Measurements from ENCODE around the gene BTNL8.

BTNL8 gene

DNA sequence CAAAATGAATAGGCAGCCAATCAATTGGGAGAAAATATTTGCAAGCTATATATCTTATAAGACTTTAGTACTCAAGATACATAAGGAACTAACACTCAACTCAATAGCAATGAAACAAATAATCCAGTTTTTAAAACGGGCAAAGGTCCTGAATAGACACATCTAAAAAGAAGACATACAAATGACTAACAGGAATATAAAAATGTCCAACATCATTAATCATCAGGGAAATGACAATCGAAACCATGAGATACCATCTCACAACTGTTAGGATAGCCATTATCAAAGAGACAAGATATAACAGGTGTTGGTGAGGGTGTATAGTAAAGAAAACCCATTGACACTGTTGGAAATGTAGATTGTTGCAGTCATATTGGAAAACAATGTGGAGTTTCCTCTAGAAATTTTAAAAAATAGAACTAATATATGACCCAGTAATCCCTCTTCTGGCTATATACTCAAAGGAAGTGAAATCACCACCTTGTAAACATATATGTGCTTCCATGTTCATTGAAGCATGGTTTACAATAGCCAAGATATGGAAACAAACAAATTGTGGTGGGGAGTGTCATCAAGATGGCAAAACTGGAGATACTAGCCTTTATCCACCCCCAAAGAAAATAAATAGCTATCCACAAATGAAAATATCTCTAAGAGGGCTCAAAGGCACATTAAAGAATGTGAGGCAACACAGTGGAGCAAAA is 75.8 kb downstream of the BTNL8 start:
- Histone ChIP-seq H4K91ac (ENCODE audit: low read depth, low read length, poor library complexity) (no peak overlapping the region), H3K79me1 (ENCODE audit: low read depth, low read length) (no peaks in the 10 kb centered on the region), H2BK120ac (ENCODE audit: low read depth, low read length) (no peak overlapping the region), H3K23ac (ENCODE audit: low read depth, low read length, poor library complexity) (no peak overlapping the region), H2BK12ac (ENCODE audit: low read length) (no peak overlapping the region), H3K4ac (ENCODE audit: low read length) (no peak overlapping the region), H4K8ac (ENCODE audit: low read depth, low read length) (no peak overlapping the region), H2BK5ac (ENCODE audit: low read length) (no peak overlapping the region), H2AK5ac (ENCODE audit: low read depth, low read length) (no peak overlapping the region), H3K9ac (ENCODE audit: low read depth, low read length, poor library complexity) (no peak overlapping the region), H3K4me3 (ENCODE audit: low read length in 2 of 2) (no peak overlapping the region), H2BK15ac (ENCODE audit: low read length) (no peak overlapping the region), H3K9me3 (replicated peaks in 1 of 2; ENCODE audit: control insufficient read depth in 2 of 2, insufficient read depth in 1 of 2, low read depth in 1 of 2, low read length in 2 of 2) (peaks cover 0 to 5% of the 10 kb centered on the region in 2 donors), H3K36me3 (replicated peaks in 1 of 2; ENCODE audit: control insufficient read depth in 2 of 2, insufficient read depth in 2 of 2, low read length in 2 of 2) (no peaks in the 10 kb centered on the region), H3K14ac (ENCODE audit: low read length) (no peak overlapping the region), H2AFZ (ENCODE audit: low read length) (no peak overlapping the region), H3K27me3 (ENCODE audit: control insufficient read depth in 3 of 3, insufficient read depth in 3 of 3, low read depth in 1 of 3, low read length in 3 of 3) (no peaks in the 10 kb centered on the region), H3K4me1 (ENCODE audit: control insufficient read depth in 2 of 2, insufficient read depth in 1 of 2, low read depth in 1 of 2, low read length in 2 of 2) (no peaks in the 10 kb centered on the region), H3K18ac (ENCODE audit: low read length) (no peak overlapping the region), H3K27ac (replicated peaks; ENCODE audit: low read length) (no peak overlapping the region), H3K4me2 (ENCODE audit: insufficient read depth, low read length, poor library complexity, severe bottlenecking) (no peak overlapping the region)
- WGBS, 2 donors (ENCODE audit: extremely low coverage in 2 of 2, insufficient read length in 2 of 2, insufficient replicate concordance in 1 of 2) = no CpG with 5 or more reads among the region's 2 CpGs
- DNase-seq (ENCODE audit: low spot score) = no peak

DNA sequence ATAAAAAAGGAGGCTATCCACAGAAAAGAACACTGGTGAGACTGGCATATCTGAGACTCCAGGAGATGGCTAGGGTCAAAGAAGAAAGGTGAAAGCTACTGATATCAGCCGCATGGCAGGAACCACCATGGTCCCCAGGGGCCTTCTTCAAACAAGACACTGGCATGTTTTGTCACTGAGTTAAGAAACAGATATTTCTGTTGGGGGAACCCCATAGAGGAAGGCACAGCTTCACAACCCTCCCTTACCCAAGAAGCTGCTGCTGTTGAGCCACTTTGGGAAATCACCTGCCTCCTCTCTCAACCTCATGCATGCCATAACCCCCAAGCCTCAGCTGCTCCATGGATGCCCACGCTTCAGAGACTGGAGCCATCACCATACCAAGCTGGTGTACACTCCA is 76.4 kb downstream of the BTNL8 start:
- Histone ChIP-seq H3K4me2 (ENCODE audit: insufficient read depth, low read length, poor library complexity, severe bottlenecking) (no peak overlapping the region), H2BK15ac (ENCODE audit: low read length) (no peak overlapping the region), H2AK5ac (ENCODE audit: low read depth, low read length) (no peak overlapping the region), H2BK12ac (ENCODE audit: low read length) (no peak overlapping the region), H3K14ac (ENCODE audit: low read length) (no peak overlapping the region), H3K4ac (ENCODE audit: low read length) (no peak overlapping the region), H3K18ac (ENCODE audit: low read length) (no peak overlapping the region), H4K8ac (ENCODE audit: low read depth, low read length) (no peak overlapping the region), H3K27me3 (ENCODE audit: control insufficient read depth in 3 of 3, insufficient read depth in 3 of 3, low read depth in 1 of 3, low read length in 3 of 3) (no peaks in the 10 kb centered on the region), H2BK120ac (ENCODE audit: low read depth, low read length) (no peak overlapping the region), H3K79me1 (ENCODE audit: low read depth, low read length) (no peaks in the 10 kb centered on the region), H3K4me3 (ENCODE audit: low read length in 2 of 2) (peak overlapping the region in 1 of 2 donors; percentile 53), H2AFZ (ENCODE audit: low read length) (no peak overlapping the region), H3K9me3 (replicated peaks in 1 of 2; ENCODE audit: control insufficient read depth in 2 of 2, insufficient read depth in 1 of 2, low read depth in 1 of 2, low read length in 2 of 2) (peaks cover 0 to 5% of the 10 kb centered on the region in 2 donors), H4K91ac (ENCODE audit: low read depth, low read length, poor library complexity) (no peak overlapping the region), H3K23ac (ENCODE audit: low read depth, low read length, poor library complexity) (no peak overlapping the region), H3K4me1 (ENCODE audit: control insufficient read depth in 2 of 2, insufficient read depth in 1 of 2, low read depth in 1 of 2, low read length in 2 of 2) (no peaks in the 10 kb centered on the region), H2BK5ac (ENCODE audit: low read length) (no peak overlapping the region), H3K9ac (ENCODE audit: low read depth, low read length, poor library complexity) (no peak overlapping the region), H3K27ac (replicated peaks; ENCODE audit: low read length) (no peak overlapping the region), H3K36me3 (replicated peaks in 1 of 2; ENCODE audit: control insufficient read depth in 2 of 2, insufficient read depth in 2 of 2, low read length in 2 of 2) (no peaks in the 10 kb centered on the region)
- no CpG with 5 or more reads among the region's 2 CpGs for WGBS, 2 donors (ENCODE audit: extremely low coverage in 2 of 2, insufficient read length in 2 of 2, insufficient replicate concordance in 1 of 2)
- no peak for DNase-seq (ENCODE audit: low spot score)

DNA sequence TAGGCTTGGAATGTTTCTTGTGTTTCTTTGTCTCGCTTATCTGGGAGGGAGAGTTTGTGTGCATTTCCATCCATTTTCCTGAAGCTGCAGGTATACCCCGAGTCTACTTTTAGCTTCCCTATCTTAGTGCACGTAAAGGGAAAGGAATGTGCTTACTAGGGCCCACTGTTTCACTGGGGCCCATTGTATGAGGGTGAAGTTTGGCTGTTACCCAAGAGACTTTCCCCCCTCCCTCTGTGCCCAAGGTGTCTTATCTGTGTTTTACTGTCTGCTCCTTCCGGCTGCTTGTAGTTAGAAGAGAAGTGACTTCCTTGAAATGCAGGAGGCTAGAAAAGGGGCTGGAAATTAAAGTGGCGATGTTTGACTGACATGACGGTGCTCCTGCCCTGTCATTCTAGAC is 77.6 kb downstream of the BTNL8 start:
- DNase-seq (ENCODE audit: low spot score) = no peak
- Histone ChIP-seq H3K18ac (ENCODE audit: low read length) (no peak overlapping the region), H2BK15ac (ENCODE audit: low read length) (no peak overlapping the region), H2AK5ac (ENCODE audit: low read depth, low read length) (no peak overlapping the region), H2BK12ac (ENCODE audit: low read length) (no peak overlapping the region), H3K9ac (ENCODE audit: low read depth, low read length, poor library complexity) (no peak overlapping the region), H3K27ac (replicated peaks; ENCODE audit: low read length) (no peak overlapping the region), H3K79me1 (ENCODE audit: low read depth, low read length) (no peaks in the 10 kb centered on the region), H3K4ac (ENCODE audit: low read length) (no peak overlapping the region), H3K4me1 (ENCODE audit: control insufficient read depth in 2 of 2, insufficient read depth in 1 of 2, low read depth in 1 of 2, low read length in 2 of 2) (no peaks in the 10 kb centered on the region), H3K36me3 (replicated peaks in 1 of 2; ENCODE audit: control insufficient read depth in 2 of 2, insufficient read depth in 2 of 2, low read length in 2 of 2) (no peaks in the 10 kb centered on the region), H4K8ac (ENCODE audit: low read depth, low read length) (no peak overlapping the region), H2BK120ac (ENCODE audit: low read depth, low read length) (no peak overlapping the region), H3K4me3 (ENCODE audit: low read length in 2 of 2) (no peak overlapping the region), H2BK5ac (ENCODE audit: low read length) (no peak overlapping the region), H2AFZ (ENCODE audit: low read length) (no peak overlapping the region), H3K27me3 (ENCODE audit: control insufficient read depth in 3 of 3, insufficient read depth in 3 of 3, low read depth in 1 of 3, low read length in 3 of 3) (no peaks in the 10 kb centered on the region), H3K4me2 (ENCODE audit: insufficient read depth, low read length, poor library complexity, severe bottlenecking) (no peak overlapping the region), H3K23ac (ENCODE audit: low read depth, low read length, poor library complexity) (no peak overlapping the region), H3K14ac (ENCODE audit: low read length) (no peak overlapping the region), H4K91ac (ENCODE audit: low read depth, low read length, poor library complexity) (no peak overlapping the region), H3K9me3 (replicated peaks in 1 of 2; ENCODE audit: control insufficient read depth in 2 of 2, insufficient read depth in 1 of 2, low read depth in 1 of 2, low read length in 2 of 2) (peaks cover 0 to 3% of the 10 kb centered on the region in 2 donors)
- WGBS, 2 donors (ENCODE audit: extremely low coverage in 2 of 2, insufficient read length in 2 of 2, insufficient replicate concordance in 1 of 2) = no CpG with 5 or more reads among the region's 6 CpGs

DNA sequence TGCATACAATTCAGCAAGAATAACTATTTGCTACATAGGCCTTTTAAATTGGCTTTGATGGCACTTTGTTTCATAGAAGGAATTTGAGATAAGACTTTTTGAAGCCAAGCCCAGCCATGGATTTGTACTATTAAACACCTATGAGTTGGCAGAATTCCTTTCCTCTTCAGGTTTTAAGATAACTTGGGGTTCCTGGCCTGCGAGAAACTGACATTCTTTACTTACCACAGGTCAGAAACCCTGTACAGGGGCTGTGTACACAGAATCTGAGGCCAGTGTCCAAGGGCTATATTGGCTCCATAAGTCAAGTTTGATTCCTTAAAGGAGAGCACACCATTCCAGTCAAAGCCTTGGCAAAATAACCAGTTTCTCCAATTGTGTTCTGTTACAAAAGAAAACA is 78.9 kb downstream of the BTNL8 start:
- H3K4ac ChIP-seq (ENCODE audit: low read length) = no peak overlapping the region

More for the DNA sequence above, 78.9 kb downstream of the BTNL8 start:
- whole genome bisulfite sequencing, 2 donors (ENCODE audit: extremely low coverage in 2 of 2, insufficient read length in 2 of 2, insufficient replicate concordance in 1 of 2) = no CpG with 5 or more reads among the region's 1 CpG
- Histone ChIP-seq H3K23ac (ENCODE audit: low read depth, low read length, poor library complexity) (no peak overlapping the region), H4K91ac (ENCODE audit: low read depth, low read length, poor library complexity) (no peak overlapping the region), H3K4me3 (ENCODE audit: low read length in 2 of 2) (no peak overlapping the region), H3K36me3 (replicated peaks in 1 of 2; ENCODE audit: control insufficient read depth in 2 of 2, insufficient read depth in 2 of 2, low read length in 2 of 2) (no peaks in the 10 kb centered on the region), H2BK5ac (ENCODE audit: low read length) (no peak overlapping the region), H3K4me1 (ENCODE audit: control insufficient read depth in 2 of 2, insufficient read depth in 1 of 2, low read depth in 1 of 2, low read length in 2 of 2) (no peaks in the 10 kb centered on the region), H2BK120ac (ENCODE audit: low read depth, low read length) (no peak overlapping the region), H2AK5ac (ENCODE audit: low read depth, low read length) (no peak overlapping the region), H3K18ac (ENCODE audit: low read length) (no peak overlapping the region), H2BK12ac (ENCODE audit: low read length) (no peak overlapping the region), H4K8ac (ENCODE audit: low read depth, low read length) (no peak overlapping the region), H3K79me1 (ENCODE audit: low read depth, low read length) (no peaks in the 10 kb centered on the region), H3K27me3 (ENCODE audit: control insufficient read depth in 3 of 3, insufficient read depth in 3 of 3, low read depth in 1 of 3, low read length in 3 of 3) (no peaks in the 10 kb centered on the region), H2AFZ (ENCODE audit: low read length) (no peak overlapping the region), H3K27ac (replicated peaks; ENCODE audit: low read length) (no peak overlapping the region), H3K9ac (ENCODE audit: low read depth, low read length, poor library complexity) (no peak overlapping the region), H3K4me2 (ENCODE audit: insufficient read depth, low read length, poor library complexity, severe bottlenecking) (no peak overlapping the region), H2BK15ac (ENCODE audit: low read length) (no peak overlapping the region), H3K14ac (ENCODE audit: low read length) (no peak overlapping the region), H3K9me3 (replicated peaks in 1 of 2; ENCODE audit: control insufficient read depth in 2 of 2, insufficient read depth in 1 of 2, low read depth in 1 of 2, low read length in 2 of 2) (peaks cover 0 to 3% of the 10 kb centered on the region in 2 donors)
- DNase-seq (ENCODE audit: low spot score) = no peak

Data from neuronal stem cell (in vitro differentiated cells).